CD4-positive, alpha-beta T cell treated with Interleukin-15 for 1 hour (primary cell): ENCODE measurements around the gene BICRAL.
"Not testable (repeated sequence)": the region's sequence is repeated elsewhere in the genome, so short reads cannot be mapped to it uniquely, and the experiment has no call there.

ENCODE experiments used
- DNase-seq: peaks from one replicate; pipeline ENCODE4 v3.0.0-alpha.2; 2020

Gene BICRAL

DNA sequence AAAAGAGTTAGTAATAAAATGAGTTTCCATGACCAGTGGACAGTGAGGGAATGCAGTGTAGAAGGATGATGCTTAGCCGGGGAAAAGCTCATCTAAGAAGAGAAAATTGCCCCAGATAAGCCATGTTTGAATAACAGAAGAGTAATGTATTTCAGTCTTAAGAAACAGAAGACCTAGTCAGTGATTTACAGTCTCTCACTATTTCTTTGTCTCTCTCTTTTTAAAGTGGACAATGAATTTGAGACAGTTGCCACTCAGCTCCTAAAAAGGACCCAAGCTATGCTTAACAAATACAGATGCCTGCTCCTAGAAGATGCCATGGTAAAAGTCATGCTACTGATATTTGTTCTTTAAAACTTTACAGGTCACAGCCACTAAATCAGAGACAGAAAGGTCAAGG lies 78.2 kb downstream of the BICRAL start:
- no peak for DNase-seq

DNA sequence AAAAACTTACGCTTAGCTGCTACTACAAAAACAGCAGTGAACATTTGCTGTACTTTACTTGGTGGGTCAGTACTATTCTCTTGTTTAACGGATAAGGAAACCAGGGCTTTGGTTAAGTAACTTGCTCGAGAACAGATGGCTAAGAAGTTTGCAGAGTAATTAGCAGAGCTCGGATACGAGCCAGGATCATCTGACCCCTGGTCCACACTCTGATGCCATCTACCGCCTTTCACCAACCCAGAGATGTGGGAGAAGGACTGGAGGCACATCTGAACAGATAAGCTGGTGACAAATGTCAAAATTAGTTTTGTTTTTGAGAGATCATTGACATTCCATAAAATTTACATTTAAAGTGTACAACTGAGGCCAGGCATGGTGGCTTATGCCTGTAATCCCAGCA lies 78.6 kb downstream of the BICRAL start:
- no peak for DNase-seq

DNA sequence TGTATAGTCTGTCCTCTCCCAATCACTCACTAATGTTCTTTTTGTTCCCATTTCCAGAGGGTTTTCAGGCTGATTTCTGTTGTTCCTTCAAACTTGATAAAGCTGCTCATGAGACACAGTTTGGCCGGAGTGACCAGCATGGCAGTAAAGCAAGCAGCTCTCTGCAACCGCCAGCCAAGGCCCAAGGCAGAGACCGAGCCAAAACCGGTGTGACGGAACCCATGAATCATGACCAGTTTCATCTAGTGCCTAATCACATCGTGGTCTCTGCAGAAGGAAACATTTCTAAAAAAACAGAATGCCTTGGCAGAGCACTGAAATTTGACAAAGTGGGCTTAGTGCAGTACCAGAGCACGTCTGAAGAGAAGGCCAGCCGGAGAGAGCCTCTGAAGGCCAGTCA lies 82.8 kb downstream of the BICRAL start:
- no peak for DNase-seq

DNA sequence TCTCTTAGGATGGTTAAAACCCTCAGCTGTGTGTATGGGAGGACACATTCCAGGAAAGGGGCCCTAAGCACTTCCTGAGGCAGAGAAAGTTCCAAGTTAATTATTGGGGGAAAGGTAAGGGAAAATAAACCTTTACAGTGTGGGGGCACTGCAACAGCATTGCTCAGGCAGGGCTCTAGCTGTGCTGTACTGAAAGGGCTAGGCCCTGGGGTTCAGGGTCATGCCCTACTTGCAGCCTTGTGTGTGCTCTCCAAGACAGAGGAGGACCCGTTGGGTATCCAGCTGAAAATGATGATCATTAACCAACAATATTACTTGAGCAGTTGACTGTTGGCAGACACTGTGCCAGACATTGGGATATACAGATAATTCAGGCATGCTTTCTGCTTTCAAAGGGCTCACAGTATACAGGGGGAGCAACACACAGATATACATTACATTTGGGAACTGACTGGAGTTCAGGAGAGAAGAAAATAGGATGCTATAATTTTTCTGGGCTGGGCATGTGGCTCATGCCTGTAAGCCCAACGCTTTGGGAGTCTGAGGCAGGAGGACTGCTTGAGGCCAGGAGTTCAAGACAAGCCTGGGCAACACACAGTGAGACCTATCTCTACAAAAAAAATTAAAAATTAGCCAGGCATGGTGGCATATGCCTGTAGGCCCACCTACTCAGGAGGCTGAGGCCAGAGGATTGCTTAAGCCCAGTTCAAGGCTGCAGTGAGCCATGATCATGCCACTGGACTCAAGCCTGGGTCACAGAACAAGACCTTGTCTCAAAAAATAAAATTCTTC lies 88.5 kb downstream of the BICRAL start:
- no peak for DNase-seq

DNA sequence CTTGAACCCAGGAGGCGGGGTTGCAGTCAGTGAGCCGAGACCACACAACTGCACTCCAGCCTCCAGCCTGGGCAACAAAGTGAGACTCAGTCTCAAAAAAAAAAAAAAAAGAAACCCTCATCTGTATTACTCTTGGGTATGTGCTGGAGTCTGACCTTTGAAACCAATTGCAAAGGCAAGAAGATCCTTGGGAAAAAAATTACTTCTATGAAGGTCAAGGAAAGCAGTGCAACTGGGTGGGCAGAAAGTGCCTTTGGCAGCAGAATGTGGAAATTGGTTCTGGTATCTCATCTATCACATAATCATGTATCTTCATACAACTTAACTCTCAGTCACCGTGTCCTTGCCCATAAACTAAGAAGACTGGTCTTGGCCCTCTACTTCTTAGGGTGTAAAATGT lies 89.9 kb downstream of the BICRAL start:
- no peak for DNase-seq

DNA sequence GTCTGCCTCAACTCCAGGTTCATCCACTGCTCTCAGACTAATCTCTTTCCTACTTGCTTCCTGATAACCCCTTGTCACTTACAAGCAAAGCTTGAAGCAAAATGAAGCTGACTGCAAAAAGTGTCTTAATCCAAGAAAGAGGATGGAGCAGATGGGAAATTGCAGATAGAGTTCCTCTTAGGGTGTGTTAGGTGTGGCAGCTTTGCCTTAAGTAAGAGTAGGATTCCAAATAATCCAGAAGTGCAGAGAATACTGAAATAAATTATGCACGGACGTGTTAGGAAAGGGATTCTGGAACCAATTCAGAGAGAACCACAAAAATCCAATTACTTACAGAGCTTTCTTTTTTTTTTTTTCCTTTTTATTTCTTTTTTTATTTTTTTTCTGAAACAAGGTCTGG lies 91.5 kb downstream of the BICRAL start:
- DNase-seq, result no peak

DNA sequence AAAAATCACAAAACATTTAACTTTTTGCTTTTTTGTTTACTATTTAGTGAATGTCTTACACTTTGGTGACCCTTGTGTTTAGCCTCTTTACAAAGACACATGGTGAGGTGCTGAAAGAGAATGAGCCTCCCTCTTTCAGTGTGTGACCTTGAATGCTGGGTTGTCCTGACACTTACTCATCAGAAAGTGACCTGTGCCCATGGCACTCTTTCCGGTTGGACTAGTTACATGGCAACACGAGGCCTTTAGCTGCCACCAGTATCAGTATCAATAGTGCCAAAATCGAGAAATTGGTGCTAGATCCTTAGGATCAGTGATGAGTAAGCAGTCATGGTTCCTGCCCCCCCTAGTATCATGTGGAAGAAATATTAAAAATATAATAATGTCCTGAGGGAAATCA lies 95.8 kb downstream of the BICRAL start:
- DNase-seq, result no peak

DNA sequence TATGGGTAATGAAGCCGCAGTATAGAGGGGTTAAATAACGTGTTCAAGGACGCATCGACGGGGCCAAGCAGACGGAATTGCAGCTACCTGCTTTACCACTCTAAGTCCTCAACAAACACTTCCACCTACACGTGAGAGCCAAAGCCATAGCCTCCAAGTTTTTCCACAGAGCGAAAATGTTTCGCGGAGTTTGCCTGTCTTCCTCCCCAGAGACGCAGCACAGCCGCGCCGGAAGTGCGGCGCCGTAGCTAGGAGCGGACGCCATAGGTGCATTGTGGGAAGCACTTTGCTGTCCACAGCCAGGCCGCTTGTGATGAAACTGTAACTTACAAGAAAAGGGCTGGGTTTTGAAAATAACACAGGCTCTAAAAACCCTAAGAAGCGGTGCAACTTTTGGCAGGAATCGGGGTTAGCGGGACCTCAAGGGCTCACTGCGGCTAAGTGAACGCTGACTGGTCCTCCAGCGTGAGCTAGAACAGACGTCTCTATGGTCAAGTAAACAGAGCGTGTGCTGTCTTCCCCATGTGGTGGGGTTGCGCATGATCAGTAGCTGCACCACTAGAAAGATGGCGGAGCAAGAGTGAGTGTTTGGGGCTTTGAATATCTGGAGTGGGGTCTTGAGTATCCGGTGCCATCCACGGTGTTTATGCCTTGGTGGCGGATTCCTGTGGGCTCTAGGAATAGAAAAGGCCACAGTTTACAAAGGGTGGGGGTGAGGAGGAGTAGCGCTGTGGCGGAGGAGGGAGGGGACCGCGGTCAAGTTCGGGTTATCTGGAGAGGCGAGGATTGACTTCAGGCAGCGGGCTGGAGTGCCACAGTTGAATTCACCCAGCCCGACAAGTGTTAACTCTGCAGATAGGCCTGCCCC lies 97.8 kb downstream of the BICRAL start, which contains the start of gene RPL7L1:
Gene RPL7L1, plus strand, starts transcription at position 245 of the 868 bp plus-strand sequence. Its CDS starts 295 bp downstream, at position 540.
- peak; percentile 89 for DNase-seq

DNA sequence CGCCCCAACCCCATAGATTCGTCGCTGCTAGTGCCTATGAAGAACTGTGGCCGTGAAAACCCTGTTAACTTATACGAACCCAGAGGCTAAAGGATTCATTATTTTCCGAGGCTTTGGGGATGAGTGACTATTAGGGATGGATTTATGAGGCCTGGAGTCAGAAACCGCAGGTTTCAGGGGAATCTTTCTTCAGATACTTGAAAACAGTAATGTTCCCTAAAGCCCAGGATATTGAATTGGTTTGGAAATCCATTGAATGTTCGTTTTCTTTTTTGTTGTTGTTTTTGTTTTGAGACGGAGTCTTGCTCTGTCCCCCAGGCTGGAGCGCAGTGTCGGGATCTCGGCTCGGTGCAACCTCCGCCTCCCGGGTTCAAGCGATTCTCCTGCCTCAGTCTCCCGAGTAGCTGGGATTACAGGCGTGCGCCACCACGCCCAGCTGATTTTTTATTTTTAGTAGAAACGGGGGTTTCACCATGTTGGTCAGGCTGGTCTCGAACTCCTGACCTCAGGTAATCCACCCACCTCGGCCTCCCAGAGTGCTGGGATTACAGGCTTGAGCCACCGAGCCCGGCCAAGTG lies 98.5 kb downstream of the BICRAL start:
- not testable (repeated sequence) for DNase-seq

DNA sequence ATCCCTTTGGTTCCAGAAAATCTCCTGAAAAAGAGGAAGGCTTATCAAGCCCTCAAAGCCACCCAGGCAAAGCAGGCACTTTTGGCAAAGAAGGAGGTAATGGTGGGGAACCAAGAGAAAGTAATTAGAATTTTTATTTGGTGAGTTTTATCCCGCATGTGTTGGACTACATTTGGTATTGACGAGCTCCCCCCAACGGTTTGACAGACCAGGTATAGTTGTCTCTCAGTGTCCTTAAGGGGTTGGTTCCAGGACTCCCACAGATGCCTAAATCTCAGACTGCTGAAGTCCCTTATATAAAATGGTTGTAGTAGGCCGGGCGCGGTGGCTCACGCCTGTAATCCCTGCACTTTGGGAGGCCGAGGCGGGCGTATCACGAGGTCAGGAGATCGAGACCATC lies 99.0 kb downstream of the BICRAL start:
- DNase-seq, result not testable (repeated sequence)

DNA sequence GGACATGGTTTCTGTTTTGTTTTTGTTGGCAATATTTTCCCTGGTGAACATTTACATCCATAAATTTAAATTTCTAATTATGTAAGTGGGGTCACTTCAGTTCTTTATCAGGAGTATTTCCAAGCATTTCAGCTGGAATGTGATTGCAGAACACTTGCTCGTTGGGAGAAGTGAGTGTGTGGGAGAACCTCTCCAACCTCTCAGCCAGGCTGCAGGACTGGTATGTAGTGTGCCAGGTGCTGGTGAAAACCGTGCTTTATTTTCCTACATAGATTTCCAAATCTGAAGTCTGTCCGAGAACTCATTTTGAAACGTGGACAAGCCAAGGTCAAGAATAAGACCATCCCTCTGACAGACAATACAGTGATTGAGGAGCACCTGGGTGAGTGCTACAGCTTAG lies 103.8 kb downstream of the BICRAL start:
- no peak for DNase-seq

DNA sequence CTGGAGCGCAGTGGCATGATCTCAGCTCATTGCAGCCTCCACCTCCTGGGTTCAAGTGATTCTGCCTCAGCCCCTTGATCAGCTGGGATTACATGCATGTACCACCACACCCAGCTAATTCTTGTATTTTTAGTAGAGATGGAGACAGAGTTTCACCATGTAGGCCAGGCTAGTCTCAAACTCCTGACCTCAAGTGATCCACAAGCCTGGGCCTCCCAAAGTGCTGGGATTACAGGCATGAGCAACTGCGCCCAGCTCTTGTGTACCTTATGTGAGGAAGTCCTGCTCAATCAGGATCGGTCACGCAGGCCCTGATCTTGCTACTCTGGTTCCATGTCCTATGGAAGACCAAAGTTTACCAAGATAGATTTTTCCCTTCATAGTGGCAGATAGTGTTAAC lies 106.3 kb downstream of the BICRAL start:
- not testable (repeated sequence) for DNase-seq

DNA sequence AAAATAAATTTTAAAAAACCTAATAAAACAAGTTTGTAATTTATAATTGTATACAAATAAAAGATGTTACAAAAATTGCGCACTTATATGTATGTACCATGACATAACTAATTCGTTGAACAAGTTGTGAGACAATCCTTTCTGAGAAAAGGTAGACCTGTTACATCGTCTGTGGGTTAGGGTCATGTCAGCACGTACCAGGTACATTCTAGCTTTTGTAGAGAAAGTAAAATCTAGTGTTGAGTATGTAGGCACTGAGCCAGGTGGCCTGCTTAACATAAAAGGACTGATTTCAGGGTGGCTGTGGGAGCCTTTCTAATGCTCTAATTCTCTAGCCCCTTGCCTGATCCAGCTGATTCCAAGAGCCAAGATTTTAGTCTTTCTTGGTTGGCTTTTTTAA lies 108.0 kb downstream of the BICRAL start:
- no peak for DNase-seq

DNA sequence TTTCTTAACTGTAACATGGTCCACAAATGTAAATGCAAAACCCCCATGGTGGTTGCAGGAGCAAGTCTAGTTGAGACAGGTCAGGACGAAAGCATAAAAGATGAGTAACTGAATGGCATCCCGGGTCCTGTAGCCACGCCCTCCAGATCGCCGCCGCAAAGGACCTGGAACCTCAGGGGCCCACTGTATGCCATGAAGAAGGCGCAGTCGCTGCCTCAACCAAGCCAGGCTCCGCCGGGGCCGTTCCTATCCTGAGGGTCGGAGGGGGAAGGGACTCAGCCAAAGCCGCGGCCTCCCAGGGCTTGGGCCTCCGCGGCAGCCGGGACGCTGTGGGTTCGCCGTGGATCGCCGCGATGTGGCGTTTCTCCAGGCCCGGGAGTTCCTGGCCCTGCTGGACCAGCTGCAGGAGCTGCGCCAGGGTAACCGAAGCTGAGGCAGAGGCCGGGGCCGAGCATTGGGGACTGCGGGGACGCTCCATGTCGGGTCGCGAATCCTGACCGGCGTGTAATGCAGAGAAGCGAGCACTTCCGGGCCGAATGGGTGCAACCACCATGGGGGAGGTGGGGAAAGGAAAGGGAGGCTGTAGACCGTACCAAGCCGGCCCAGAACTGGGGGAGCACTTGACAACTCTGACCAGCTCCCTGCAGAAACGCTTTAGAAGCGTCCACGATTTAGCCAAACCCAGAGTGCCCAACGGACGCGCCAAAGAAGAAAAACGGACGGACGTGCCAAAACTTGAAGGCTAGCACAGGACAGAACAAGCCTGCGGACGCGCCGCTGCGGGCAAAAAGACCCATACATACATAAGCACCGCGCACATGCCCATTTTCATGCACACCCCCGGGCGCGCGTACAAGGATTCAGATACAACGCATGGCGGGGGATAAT lies 108.7 kb downstream of the BICRAL start:
- DNase-seq, result peak; percentile 89

DNA sequence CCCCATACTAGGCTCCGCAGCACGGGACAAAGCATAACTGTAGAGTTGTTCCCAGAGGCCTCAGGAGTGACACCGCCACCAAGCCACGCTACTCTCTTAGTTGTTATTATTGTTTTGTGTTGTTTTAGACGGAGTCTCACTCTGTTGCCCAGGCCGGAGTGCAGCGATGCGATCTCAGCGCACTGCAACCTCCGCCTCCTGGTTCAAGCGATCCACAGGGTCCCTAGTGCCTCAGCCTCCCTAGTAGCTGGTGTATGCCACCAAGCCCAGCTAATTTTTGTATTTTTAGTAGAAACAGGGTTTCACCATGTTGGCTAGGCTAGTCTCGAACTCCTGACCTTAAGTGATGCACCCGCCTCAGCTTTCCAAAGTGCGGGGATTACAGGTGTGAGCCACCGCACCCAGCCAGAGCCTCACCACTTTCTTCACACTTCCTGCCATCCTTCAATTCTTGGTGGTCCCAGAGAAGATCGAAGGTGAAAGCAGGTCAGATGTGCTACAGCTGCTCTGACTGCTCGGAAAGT lies 109.4 kb downstream of the BICRAL start:
- no peak for DNase-seq

DNA sequence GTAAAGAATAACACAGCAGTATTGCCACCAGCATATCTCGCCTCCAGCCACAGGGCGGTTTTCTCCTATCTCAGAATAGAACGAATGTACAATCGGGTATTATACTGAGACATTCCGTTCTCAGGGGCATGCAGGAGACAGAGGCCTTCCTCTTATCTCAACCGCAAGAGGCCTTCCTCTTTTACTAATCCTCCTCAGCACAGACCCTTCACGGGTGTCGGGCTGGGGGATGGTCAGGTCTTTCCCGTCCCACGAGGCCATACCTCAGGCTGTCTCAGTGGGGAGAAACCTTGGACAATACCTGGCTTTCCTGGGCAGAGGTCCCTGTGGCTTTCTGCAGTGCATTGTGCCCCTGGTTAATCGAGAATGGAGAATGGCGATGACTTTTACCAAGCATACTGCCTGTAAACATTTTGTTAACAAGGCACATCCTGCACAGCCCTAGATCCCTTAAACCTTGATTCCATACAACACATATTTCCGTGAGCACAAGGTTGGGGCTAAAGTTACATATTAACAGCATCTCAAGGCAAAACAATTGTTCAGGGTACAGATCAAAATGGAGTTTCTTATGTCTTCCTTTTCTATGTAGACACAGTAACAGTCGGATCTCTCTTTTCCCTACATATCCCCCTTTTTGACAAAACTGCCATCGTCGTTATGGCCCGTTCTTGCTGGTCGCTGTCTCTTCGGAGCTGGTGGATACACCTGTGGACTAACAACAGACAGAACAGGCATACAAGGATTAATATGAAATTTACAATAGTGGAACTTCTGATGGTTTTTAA lies 112.4 kb downstream of the BICRAL start:
- peak; percentile 27 for DNase-seq

DNA sequence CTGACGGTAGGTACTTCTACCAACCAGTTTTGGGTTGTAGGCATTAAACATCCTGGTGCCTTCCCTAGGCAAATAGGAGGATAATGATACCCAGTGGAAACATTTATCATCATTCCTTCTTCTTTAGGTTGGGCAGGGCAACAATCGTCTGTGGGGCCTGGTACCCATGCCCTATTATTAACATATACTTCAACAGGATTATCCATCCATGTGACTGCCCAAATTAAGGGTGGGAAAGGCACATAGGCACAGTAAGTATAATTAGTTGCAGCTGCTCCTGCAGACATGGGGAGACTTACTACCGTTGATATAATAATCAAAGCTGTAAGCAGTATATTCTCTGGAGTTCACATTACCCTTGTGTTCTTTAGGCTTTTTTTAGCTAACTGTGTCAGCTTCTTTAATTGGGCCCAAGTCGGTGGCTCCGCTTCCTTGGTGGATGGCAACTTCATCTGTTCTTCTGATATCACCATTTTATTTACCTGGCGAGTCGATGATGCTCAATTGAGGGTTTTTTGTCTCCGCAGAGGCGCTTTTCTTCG lies 114.4 kb downstream of the BICRAL start:
- no peak for DNase-seq

DNA sequence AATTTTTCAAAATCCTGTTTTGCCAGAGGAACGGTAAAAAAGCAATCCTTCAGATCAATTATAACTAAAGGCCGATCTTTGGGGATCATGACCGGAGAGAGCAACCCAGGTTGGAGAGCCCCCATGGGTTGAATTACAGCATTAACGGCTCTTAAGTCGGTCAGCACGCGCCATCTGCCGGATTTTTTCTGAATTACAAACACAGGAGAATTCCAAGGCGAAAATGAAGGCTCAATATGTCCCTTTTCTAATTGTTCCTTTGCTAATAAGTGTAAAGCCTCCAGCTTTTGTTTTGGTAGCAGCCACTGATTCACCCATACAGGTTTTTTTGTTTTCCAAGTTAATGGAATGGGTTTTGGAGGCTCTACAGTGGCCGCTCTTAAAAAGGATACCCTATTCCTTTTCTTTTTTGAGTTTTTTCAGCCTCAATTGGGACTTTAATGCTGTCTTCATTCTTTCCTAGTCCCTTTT lies 117.1 kb downstream of the BICRAL start:
- peak; percentile 66 for DNase-seq

DNA sequence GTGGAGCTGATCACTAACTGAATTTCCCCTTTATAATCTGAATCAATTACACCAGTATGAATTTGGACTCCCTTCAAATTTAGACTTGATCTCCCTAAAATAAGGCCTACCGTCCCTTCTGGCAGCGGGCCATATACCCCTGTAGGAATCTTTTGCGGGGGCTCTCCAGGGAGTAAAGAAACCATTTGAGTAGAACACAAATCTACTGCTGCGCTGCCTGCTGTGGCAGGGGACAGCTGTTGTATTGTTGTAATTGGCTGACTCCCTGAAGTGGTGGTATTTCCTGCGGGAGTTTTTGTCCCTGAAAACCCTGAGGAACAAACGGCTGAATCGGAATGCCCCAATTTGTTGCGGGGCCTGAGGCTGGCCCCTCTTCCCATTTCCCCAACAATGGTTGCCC lies 118.0 kb downstream of the BICRAL start:
- DNase-seq, result no peak

DNA sequence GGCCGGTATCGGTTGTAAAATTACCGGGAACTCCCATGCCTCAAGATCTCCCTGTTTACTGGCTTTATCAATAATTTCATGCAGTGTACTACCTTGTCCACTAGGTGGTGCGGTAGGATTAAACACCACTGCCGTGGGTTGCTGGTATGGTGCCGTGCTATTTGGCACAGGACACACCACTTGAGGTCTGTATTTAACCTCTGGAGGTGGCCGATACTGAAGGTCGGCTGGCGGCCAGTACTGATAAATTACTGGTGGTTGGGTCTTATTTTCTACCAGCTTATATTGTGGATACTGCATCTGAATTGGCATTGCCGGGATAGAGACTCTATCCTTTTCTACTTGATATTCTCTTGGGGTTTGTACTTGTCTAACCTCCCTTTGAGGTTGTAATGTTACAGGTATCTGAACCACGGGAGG lies 119.7 kb downstream of the BICRAL start:
- peak; percentile 74 for DNase-seq
